HCT116 (cell line): ENCODE results near the gene METTL27. TPM values are rescaled to one million over a fixed set of nuclear protein-coding genes. Genes with fewer than 3 reads are reported as not detected.

Experiments used
- ATAC-seq: fragments of 200-7000 bp; cut with Tn5 transposase; 2 replicates; pipeline ENCODE4 v1.9.1; 2020; ENCODE audit warnings: mild to moderate bottlenecking, moderate library complexity
- BruUV-seq: library from RNA; stranded (reverse); fragments of 400-500 nt; replicated peaks from 2 replicates; lab custom pipeline; 2021; lab: Mats Ljungman, UMichigan
- CTCF ChIA-PET: fragments of 300-600 bp; sonication (Branson Sonifier 250); formaldehyde crosslinking; loops from one replicate; lab custom pipeline; 2021; ENCODE audit warnings: antibody characterized with exemption; lab: Charles Lee
- POLR2A ChIA-PET: fragments of 300-600, 350-600 bp; sonication (Branson Sonifier 250); formaldehyde crosslinking; loops from one replicate; lab custom pipeline; 2021; ENCODE audit warnings: antibody characterized with exemption; lab: Charles Lee
- RAD21 ChIA-PET, 2 experiments: fragments of 300-600 bp; sonication (Branson Sonifier 250); formaldehyde crosslinking; loops; one replicate each; lab custom pipeline; 2023; ENCODE audit warnings: low total read pairs in 2 of 2; ENCODE audit not compliant: uncharacterized antibody in 2 of 2, unreplicated experiment in 2 of 2, low non-redundant PET in 1 of 2; lab: Charles Lee
- DNase-seq: peaks from one replicate; pipeline ENCODE4 v3.0.0-alpha.2; 2010; ENCODE audit warnings: low read depth, low spot score
- H2AFZ ChIP-seq: fragments of 200-600 bp; shearing (Covaris generic), sonication (generic); 2 replicates; pipeline ENCODE4 v1.6.1; 2017; ENCODE audit warnings: low read depth, mixed run types, mixed read lengths, antibody characterized with exemption, low read length; ENCODE audit not compliant: poor library complexity, severe bottlenecking
- H3K27ac ChIP-seq: 2 replicates; pipeline ENCODE4 v1.5.1; 2012; ENCODE audit warnings: low read depth, low read length
- H3K27me3 ChIP-seq: fragments of 200-600 bp; sonication (generic); 2 replicates; pipeline ENCODE4 v1.6.1; 2016; ENCODE audit warnings: mixed run types, low read length, mixed read lengths; ENCODE audit not compliant: insufficient read depth
- H3K36me3 ChIP-seq, 2 experiments: fragments of 200-500 bp in 1 of 2; fragments of 200-600 bp in 1 of 2; sonication (Bioruptor generic) in 1 of 2; sonication (generic) in 1 of 2; 2 replicates each; pipeline versions ENCODE4 v1.5.1 to v1.6.1; 2014 to 2016; ENCODE audit warnings: low read length in 2 of 2, inconsistent platforms in 1 of 2, mixed read lengths in 1 of 2, mixed run types in 1 of 2; ENCODE audit not compliant: insufficient read depth in 2 of 2, control insufficient read depth in 1 of 2
- H3K4me1 ChIP-seq, 2 experiments: fragments of 200-600 bp in 1 of 2; sonication (generic) in 1 of 2; 2 replicates each; pipeline versions ENCODE4 v1.5.1 to v1.6.1; 2012 to 2017; ENCODE audit warnings: low read length in 2 of 2, inconsistent platforms in 1 of 2, mild to moderate bottlenecking in 1 of 2, mixed read lengths in 1 of 2, mixed run types in 1 of 2, moderate library complexity in 1 of 2; ENCODE audit not compliant: insufficient read depth in 2 of 2, control insufficient read depth in 1 of 2
- H3K4me2 ChIP-seq: fragments of 200-600 bp; sonication (generic); 2 replicates; pipeline ENCODE4 v1.6.1; 2017; ENCODE audit warnings: mixed run types, low read length, mixed read lengths
- H3K4me3 ChIP-seq, 2 experiments: fragments of 200-600 bp in 1 of 2; sonication (generic) in 1 of 2; replicated peaks in 1 of 2; 2 replicates each; pipeline ENCODE4 v1.5.1; 2011 to 2016; ENCODE audit warnings: low read length in 2 of 2, control low read depth in 1 of 2, low read depth in 1 of 2, mild to moderate bottlenecking in 1 of 2, mixed read lengths in 1 of 2, mixed run types in 1 of 2
- H3K79me2 ChIP-seq: fragments of 200-600 bp; sonication (generic); 2 replicates; pipeline ENCODE4 v1.6.1; 2017; ENCODE audit warnings: mild to moderate bottlenecking, mixed run types, low read length, moderate library complexity, mixed read lengths; ENCODE audit not compliant: insufficient read depth
- H3K9ac ChIP-seq: fragments of 200-600 bp; sonication (generic); 2 replicates; pipeline ENCODE4 v1.6.1; 2016; ENCODE audit warnings: low read length, mixed read lengths
- H3K9me2 ChIP-seq: fragments of 200-600 bp; sonication (generic), shearing (Covaris generic); 2 replicates; pipeline ENCODE4 v1.6.1; 2017; ENCODE audit warnings: mixed run types, mild to moderate bottlenecking, moderate library complexity; ENCODE audit not compliant: insufficient read depth
- H3K9me3 ChIP-seq, 2 experiments: fragments of 200-500 bp in 1 of 2; fragments of 200-600 bp in 1 of 2; sonication (Bioruptor generic) in 1 of 2; sonication (generic) in 1 of 2; 2 replicates each; pipeline ENCODE4 v1.6.1; 2014 to 2017; ENCODE audit warnings: low read length in 2 of 2, mixed read lengths in 2 of 2, inconsistent platforms in 1 of 2, low read depth in 1 of 2, mild to moderate bottlenecking in 1 of 2, mixed run types in 1 of 2, moderate library complexity in 1 of 2; ENCODE audit not compliant: control insufficient read depth in 1 of 2, insufficient read depth in 1 of 2
- H4K20me1 ChIP-seq: fragments of 200-600 bp; sonication (generic), shearing (Covaris generic); 2 replicates; pipeline ENCODE4 v1.6.1; 2017; ENCODE audit warnings: mixed run types, mild to moderate bottlenecking, moderate library complexity; ENCODE audit not compliant: insufficient read depth
- EGR1 ChIP-seq: IDR thresholded peaks from 2 replicates; pipeline ENCODE4 v1.6.1; 2012; ENCODE audit warnings: low read depth
- ELF1 ChIP-seq: IDR thresholded peaks from 2 replicates; pipeline ENCODE4 v1.6.1; 2012; ENCODE audit warnings: low read depth, borderline replicate concordance
- EZH2phosphoT487 ChIP-seq: fragments of 200-600 bp; IDR thresholded peaks from 2 replicates; pipeline ENCODE4 v1.6.1; 2018; ENCODE audit warnings: antibody characterized with exemption, borderline replicate concordance
- JUND ChIP-seq: IDR thresholded peaks from 2 replicates; pipeline ENCODE4 v1.6.1; 2012
- POLR2A ChIP-seq: IDR thresholded peaks from 2 replicates; pipeline ENCODE4 v1.7.0; 2011; ENCODE audit warnings: borderline replicate concordance; ENCODE audit not compliant: insufficient read depth, insufficient read length; ENCODE audit errors: extremely low read depth
- POLR2AphosphoS5 ChIP-seq: IDR thresholded peaks from 2 replicates; pipeline ENCODE4 v1.6.1; 2011; ENCODE audit warnings: mild to moderate bottlenecking, low read depth, low read length, moderate library complexity
- SIN3A ChIP-seq: IDR thresholded peaks from 2 replicates; pipeline ENCODE4 v1.6.1; 2012; ENCODE audit warnings: low read depth
- SP1 ChIP-seq: IDR thresholded peaks from 2 replicates; pipeline ENCODE4 v1.6.1; 2012; ENCODE audit warnings: low read depth
- YY1 ChIP-seq: IDR thresholded peaks from 2 replicates; pipeline ENCODE4 v1.6.1; 2011; ENCODE audit warnings: low read length, low read depth, moderate library complexity, mild to moderate bottlenecking; ENCODE audit not compliant: insufficient replicate concordance; ENCODE audit errors: extremely low read depth
- intact Hi-C: fragments of 100-400 bp; cut with micrococcal nuclease; formaldehyde crosslinking; loops from 2 replicates; pipeline ENCODE4 v1.10.0; 2022
- total RNA-seq: library from RNA; stranded (reverse); gene quantifications from one replicate; pipeline ENCODE4 v1.2.1, GENCODE V29; 2021; ENCODE audit not compliant: unreplicated experiment
- TF ChIP-seq, protein P1 (sequence below): IDR thresholded peaks from 2 replicates; pipeline ENCODE4 v1.6.1; 2012; ENCODE audit warnings: low read depth
- TF ChIP-seq, protein P2 (sequence below), 3 experiments: fragments of 200-600 bp in 1 of 3; sonication (generic) in 1 of 3; IDR thresholded peaks in 2 of 3; conservative IDR thresholded peaks in 1 of 3; 2 replicates each; pipeline ENCODE4 v1.5.1; 2012 to 2017; ENCODE audit warnings: low read depth in 2 of 3, low read length in 2 of 3, antibody characterized with exemption in 1 of 3, borderline replicate concordance in 1 of 3, control low read depth in 1 of 3, mild to moderate bottlenecking in 1 of 3, mixed read lengths in 1 of 3, mixed run types in 1 of 3, moderate library complexity in 1 of 3; ENCODE audit not compliant: insufficient read depth in 1 of 3
- TF ChIP-seq, protein P3 (sequence below): IDR thresholded peaks from 2 replicates; pipeline ENCODE4 v1.6.1; 2012

Gene METTL27
- total RNA-seq, 1 experiment from 2014 or later, result 30.4 TPM

DNA sequence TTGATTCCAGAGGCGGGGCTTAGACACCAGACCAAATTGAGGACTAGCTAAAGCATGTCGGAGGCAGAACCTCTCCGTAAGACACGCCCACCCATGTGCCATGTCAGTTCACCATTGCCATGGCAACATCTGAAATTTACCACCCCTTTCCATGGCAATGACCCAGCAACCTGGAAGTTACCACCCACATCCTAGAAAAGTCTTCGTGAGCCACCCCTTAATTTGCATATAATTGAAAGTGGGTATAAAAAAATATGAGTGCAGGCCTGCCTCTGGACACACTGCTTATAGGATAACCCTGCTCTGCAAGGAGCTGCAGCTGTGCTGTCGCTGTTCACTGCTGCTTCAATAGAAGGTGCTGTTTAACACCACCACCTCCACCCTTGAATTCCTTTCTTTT is 46.6 kb upstream of the METTL27 start:
- Histone ChIP-seq H4K20me1 (no peaks in the 10 kb centered on the region), H3K4me2 (no peak overlapping the region), H3K9me2 (no peaks in the 10 kb centered on the region), H3K4me3 (no peak overlapping the region), H3K27ac (no peak overlapping the region), H3K27me3 (no peaks in the 10 kb centered on the region), H2AFZ (no peak overlapping the region), H3K9me3 (no peaks in the 10 kb centered on the region), H3K79me2 (no peaks in the 10 kb centered on the region)
- ChIA-PET RAD21 (interaction anchor here in 1 of 2 experiments (0.9 kb wide), 1 partner anchor 138 kb away, joined by 4 read pairs; no protein-coding TSS in a partner anchor), POLR2A (no interaction called here)
- intact Hi-C loops, result no loop called here
- BruUV-seq, result no TSS peak
- TF ChIP-seq, protein P1, sequence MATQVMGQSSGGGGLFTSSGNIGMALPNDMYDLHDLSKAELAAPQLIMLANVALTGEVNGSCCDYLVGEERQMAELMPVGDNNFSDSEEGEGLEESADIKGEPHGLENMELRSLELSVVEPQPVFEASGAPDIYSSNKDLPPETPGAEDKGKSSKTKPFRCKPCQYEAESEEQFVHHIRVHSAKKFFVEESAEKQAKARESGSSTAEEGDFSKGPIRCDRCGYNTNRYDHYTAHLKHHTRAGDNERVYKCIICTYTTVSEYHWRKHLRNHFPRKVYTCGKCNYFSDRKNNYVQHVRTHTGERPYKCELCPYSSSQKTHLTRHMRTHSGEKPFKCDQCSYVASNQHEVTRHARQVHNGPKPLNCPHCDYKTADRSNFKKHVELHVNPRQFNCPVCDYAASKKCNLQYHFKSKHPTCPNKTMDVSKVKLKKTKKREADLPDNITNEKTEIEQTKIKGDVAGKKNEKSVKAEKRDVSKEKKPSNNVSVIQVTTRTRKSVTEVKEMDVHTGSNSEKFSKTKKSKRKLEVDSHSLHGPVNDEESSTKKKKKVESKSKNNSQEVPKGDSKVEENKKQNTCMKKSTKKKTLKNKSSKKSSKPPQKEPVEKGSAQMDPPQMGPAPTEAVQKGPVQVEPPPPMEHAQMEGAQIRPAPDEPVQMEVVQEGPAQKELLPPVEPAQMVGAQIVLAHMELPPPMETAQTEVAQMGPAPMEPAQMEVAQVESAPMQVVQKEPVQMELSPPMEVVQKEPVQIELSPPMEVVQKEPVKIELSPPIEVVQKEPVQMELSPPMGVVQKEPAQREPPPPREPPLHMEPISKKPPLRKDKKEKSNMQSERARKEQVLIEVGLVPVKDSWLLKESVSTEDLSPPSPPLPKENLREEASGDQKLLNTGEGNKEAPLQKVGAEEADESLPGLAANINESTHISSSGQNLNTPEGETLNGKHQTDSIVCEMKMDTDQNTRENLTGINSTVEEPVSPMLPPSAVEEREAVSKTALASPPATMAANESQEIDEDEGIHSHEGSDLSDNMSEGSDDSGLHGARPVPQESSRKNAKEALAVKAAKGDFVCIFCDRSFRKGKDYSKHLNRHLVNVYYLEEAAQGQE, result no peak
- no peak for TF ChIP-seq YY1
- TF ChIP-seq ELF1, result no peak
- no peak for TF ChIP-seq POLR2A
- no peak for TF ChIP-seq POLR2AphosphoS5
- no peak for TF ChIP-seq JUND
- TF ChIP-seq, protein P2, sequence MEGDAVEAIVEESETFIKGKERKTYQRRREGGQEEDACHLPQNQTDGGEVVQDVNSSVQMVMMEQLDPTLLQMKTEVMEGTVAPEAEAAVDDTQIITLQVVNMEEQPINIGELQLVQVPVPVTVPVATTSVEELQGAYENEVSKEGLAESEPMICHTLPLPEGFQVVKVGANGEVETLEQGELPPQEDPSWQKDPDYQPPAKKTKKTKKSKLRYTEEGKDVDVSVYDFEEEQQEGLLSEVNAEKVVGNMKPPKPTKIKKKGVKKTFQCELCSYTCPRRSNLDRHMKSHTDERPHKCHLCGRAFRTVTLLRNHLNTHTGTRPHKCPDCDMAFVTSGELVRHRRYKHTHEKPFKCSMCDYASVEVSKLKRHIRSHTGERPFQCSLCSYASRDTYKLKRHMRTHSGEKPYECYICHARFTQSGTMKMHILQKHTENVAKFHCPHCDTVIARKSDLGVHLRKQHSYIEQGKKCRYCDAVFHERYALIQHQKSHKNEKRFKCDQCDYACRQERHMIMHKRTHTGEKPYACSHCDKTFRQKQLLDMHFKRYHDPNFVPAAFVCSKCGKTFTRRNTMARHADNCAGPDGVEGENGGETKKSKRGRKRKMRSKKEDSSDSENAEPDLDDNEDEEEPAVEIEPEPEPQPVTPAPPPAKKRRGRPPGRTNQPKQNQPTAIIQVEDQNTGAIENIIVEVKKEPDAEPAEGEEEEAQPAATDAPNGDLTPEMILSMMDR (IDR thresholded peaks at IDR 0.05 in 2 of 3, conservative IDR thresholded peaks at IDR 0.05 in 1 of 3; ENCODE audit: borderline replicate concordance in 1 of 3, insufficient read depth in 1 of 3, low read depth in 2 of 3, low read length in 2 of 3), result no peak
- no peak for TF ChIP-seq SP1
- no peak for TF ChIP-seq EGR1
- no peak for TF ChIP-seq SIN3A
- TF ChIP-seq, protein P3, sequence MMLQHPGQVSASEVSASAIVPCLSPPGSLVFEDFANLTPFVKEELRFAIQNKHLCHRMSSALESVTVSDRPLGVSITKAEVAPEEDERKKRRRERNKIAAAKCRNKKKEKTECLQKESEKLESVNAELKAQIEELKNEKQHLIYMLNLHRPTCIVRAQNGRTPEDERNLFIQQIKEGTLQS, result no peak
- TF ChIP-seq EZH2phosphoT487, result no peak
- TF ChIP-seq, all 23 proteins: peak for 0
- DNase-seq (peak; percentile 7), ATAC-seq (peak; percentile 49)
- Histone ChIP-seq H3K36me3 (no peaks in the 10 kb centered on the region), H3K9ac (no peak overlapping the region), H3K4me1 (peaks cover 0 to 7% of the 10 kb centered on the region in 2 experiments; a peak in 1 of 4 replicates)
- CTCF ChIA-PET, result no interaction called here
